Head of caudate nucleus (tissue), 42 donors: ENCODE results near the gene GID4.
A peak's percentile ranks its signal among the peaks of the same experiment; 100 is the strongest.
"Not testable (repeated sequence)": the region's sequence is repeated elsewhere in the genome, so short reads cannot be mapped to it uniquely, and the experiment has no call there.

ENCODE experiments used
- DNase-seq, 42 donors: peaks; one replicate each; pipeline versions ENCODE4 v3.0.0 to v3.0.0-alpha.2; 2020 to 2021; ENCODE audit warnings: mixed read lengths in 7 of 42
- intact Hi-C: fragments of 100-400 bp; cut with DNase I; formaldehyde crosslinking; loops from one replicate; pipeline ENCODE4 v1.15.0; 2022

Gene GID4

GRCh38 chr17:18038861-18039534, at the start of gene GID4, which contains the start of gene ATPAF2:
TSS of gene GID4 (plus strand) at chr17:18039408. CDS start at chr17:18039465, 57 bp downstream.
TSS of gene ATPAF2 (minus strand) at chr17:18039168. CDS start at chr17:18039013, 155 bp downstream.
- intact Hi-C loops, result loop anchor here (10.0 kb wide), 1 partner anchor 224 kb away; no protein-coding TSS in a partner anchor
- peak; percentile 98 to 100 (median 100) for DNase-seq

- no peak for DNase-seq
- intact Hi-C loops, result no loop called here
Observed at GRCh38 chr17:17989618-17990017, 49.6 kb upstream of the GID4 start.

- intact Hi-C loops, result no loop called here
- no peak for DNase-seq
Observed at GRCh38 chr17:17990282-17990681, 48.9 kb upstream of the GID4 start.

GRCh38 chr17:17993366-17993765, 45.8 kb upstream of the GID4 start:
- no peak for DNase-seq
- intact Hi-C loops, result no loop called here

- intact Hi-C loops, result no loop called here
- DNase-seq, result no peak
Observed at GRCh38 chr17:17993852-17994251, 45.4 kb upstream of the GID4 start.

- intact Hi-C loops, result no loop called here
- DNase-seq, result peak in 32 of 42 donors; percentile 14 to 70 (median 32)
Observed at GRCh38 chr17:17994271-17995069, 44.7 kb upstream of the GID4 start.

GRCh38 chr17:17995887-17996286, 43.3 kb upstream of the GID4 start:
- intact Hi-C loops, DNase-seq: not testable (repeated sequence)

- intact Hi-C loops, result no loop called here
- DNase-seq, result no peak
Observed at GRCh38 chr17:17998934-17999333, 40.3 kb upstream of the GID4 start.

- no peak for DNase-seq
- intact Hi-C loops, result no loop called here
Observed at GRCh38 chr17:17999364-18000029, 39.7 kb upstream of the GID4 start.

- intact Hi-C loops, result no loop called here
- DNase-seq, result no peak
Observed at GRCh38 chr17:18000030-18000408, 39.2 kb upstream of the GID4 start.

GRCh38 chr17:18002171-18002570, 37.0 kb upstream of the GID4 start:
- intact Hi-C loops, result no loop called here
- DNase-seq, result no peak

- no peak for DNase-seq
- intact Hi-C loops, result no loop called here
Observed at GRCh38 chr17:18004345-18004744, 34.9 kb upstream of the GID4 start.

GRCh38 chr17:18004884-18005305, 34.3 kb upstream of the GID4 start:
- peak in 1 of 42 donors; percentile 18 for DNase-seq
- intact Hi-C loops, result no loop called here

- DNase-seq, result no peak
Observed at GRCh38 chr17:18005496-18005895, 33.7 kb upstream of the GID4 start.

GRCh38 chr17:18006495-18007239, 32.5 kb upstream of the GID4 start:
- intact Hi-C loops, result no loop called here
- DNase-seq, result no peak

More at GRCh38 chr17:18005496-18005895, 33.7 kb upstream of the GID4 start:
- intact Hi-C loops, result no loop called here

- intact Hi-C loops, result no loop called here
- no peak for DNase-seq
Observed at GRCh38 chr17:18008496-18009268, 30.5 kb upstream of the GID4 start.

- intact Hi-C loops, result no loop called here
- no peak for DNase-seq
Observed at GRCh38 chr17:18009609-18010420, 29.4 kb upstream of the GID4 start.

GRCh38 chr17:18011286-18011685, 27.9 kb upstream of the GID4 start:
- DNase-seq, result no peak
- intact Hi-C loops, result no loop called here
